Ishikawa (cell line): Measurements from ENCODE around the gene PDLIM1.

Source experiments
- CEBPB ChIP-seq: IDR thresholded peaks from 2 replicates; pipeline ENCODE4 v1.6.1; 2012
- EP300 ChIP-seq: IDR thresholded peaks from 2 replicates; pipeline ENCODE4 v1.6.1; 2012; ENCODE audit warnings: borderline replicate concordance

DNA sequence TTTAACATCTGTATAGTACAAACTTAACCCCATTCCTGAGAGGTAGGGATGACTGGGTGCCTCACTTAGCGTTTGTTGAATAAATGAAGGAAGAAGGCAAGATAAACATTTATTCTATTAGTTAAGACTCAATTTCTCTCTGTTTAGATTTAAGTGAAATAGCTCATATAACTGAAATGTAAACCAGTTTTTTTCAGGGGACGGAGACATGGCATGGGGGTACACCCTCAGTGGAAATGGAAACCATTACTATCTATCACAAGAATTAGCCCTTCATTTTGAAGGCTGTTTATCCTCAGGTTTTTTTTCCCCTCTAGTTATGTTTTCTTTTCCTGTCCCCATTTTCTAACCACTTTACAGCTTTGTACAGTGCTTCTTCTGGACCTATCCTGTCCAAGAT, 35.6 kb upstream of the PDLIM1 start:
- TF ChIP-seq CEBPB (no peak), EP300 (no peak)
